H1 (cell line): ENCODE data around the gene LMAN1L. TPM values are rescaled to one million over a fixed set of nuclear protein-coding genes. Genes with fewer than 3 reads are reported as not detected.

Experiments
- CBX5 ChIP-seq: fragments of 300-800, 300-1000 bp; sonication (generic); IDR thresholded peaks from 2 replicates; pipeline ENCODE4 v1.7.1; 2016; ENCODE audit warnings: antibody characterized with exemption, low read length, low read depth
- RNF2 ChIP-seq: fragments of 200-900, 300-1000 bp; sonication (generic); IDR thresholded peaks from 2 replicates; pipeline ENCODE4 v1.7.1; 2016; ENCODE audit warnings: borderline replicate concordance, low read depth, mild to moderate bottlenecking, antibody characterized with exemption, low read length; ENCODE audit not compliant: poor library complexity, severe bottlenecking; ENCODE audit errors: missing control alignments
- SP1 ChIP-seq: IDR thresholded peaks from 2 replicates; pipeline ENCODE4 v1.6.1; 2011; ENCODE audit warnings: low read depth, low read length
- TCF12 ChIP-seq: IDR thresholded peaks from 2 replicates; pipeline ENCODE4 v1.6.1; 2011; ENCODE audit warnings: low read depth, mild to moderate bottlenecking, low read length
- USF2 ChIP-seq: IDR thresholded peaks from 2 replicates; pipeline ENCODE4 v1.6.1; 2011; ENCODE audit warnings: low read length, improper control_type of control experiment
- polyA plus RNA-seq, 7 experiments: library from polyadenylated mRNA; depleted of rRNA in 3 of 7; stranded (reverse) in 5 of 7; unstranded in 2 of 7; fragments of >200 nt in 5 of 7; fragments of 200-250 nt in 2 of 7; gene quantifications; 1 replicate in 5 of 7; 2 replicates in 1 of 7; 4 replicates in 1 of 7; pipeline versions ENCODE4 v1.2.1 to v1.2.3, GENCODE V29; 2011 to 2013; ENCODE audit warnings: missing spikeins in 2 of 7, mixed read lengths in 2 of 7
- total RNA-seq: library from RNA; stranded (reverse); fragmentation: NEBNext Ultra II Directional; extraction: Animal tissue kit (Norgen Biotek cat#: 25700); gene quantifications from 2 replicates; pipeline ENCODE4 v1.2.1, GENCODE V29; 2021

Gene LMAN1L
- total and polyA plus RNA-seq, 2 of the 8 experiments (the other 6 are each of a cell fraction or from before 2014, with no cell fraction given): not detected

GRCh38 chr15:74779162-74779648, 33.4 kb upstream of the LMAN1L start (continued):
- TF ChIP-seq RNF2: no peak
- TF ChIP-seq SP1: no peak
- no peak for TF ChIP-seq USF2
- no peak for TF ChIP-seq TCF12
- TF ChIP-seq CBX5: no peak
